Kidney epithelial cell (primary cell): Measurements from ENCODE around the gene PLA2R1. TPM values are rescaled to one million over a fixed set of nuclear protein-coding genes. Genes with fewer than 3 reads are reported as not detected.

Source experiments
- DNase-seq: peaks from one replicate; pipeline ENCODE4 v3.0.0-alpha.2; 2010; ENCODE audit warnings: low read depth
- H3K27me3 ChIP-seq: 2 replicates; pipeline ENCODE4 v1.6.0; 2011; ENCODE audit warnings: low read length; ENCODE audit not compliant: control insufficient read depth, insufficient read depth
- H3K36me3 ChIP-seq: 2 replicates; pipeline ENCODE4 v1.5.1; 2011; ENCODE audit warnings: low read length; ENCODE audit not compliant: control insufficient read depth, insufficient read depth
- H3K4me3 ChIP-seq: 2 replicates; pipeline ENCODE4 v1.5.1; 2011; ENCODE audit warnings: low read depth, mild to moderate bottlenecking, control low read depth, low read length
- CTCF ChIP-seq: IDR thresholded peaks from 2 replicates; pipeline ENCODE4 v1.5.1; 2011; ENCODE audit warnings: mild to moderate bottlenecking, moderate library complexity, low read length, control low read depth, inconsistent platforms; ENCODE audit not compliant: insufficient read depth, poor library complexity, severe bottlenecking
- total RNA-seq: library from RNA; depleted of rRNA; stranded (reverse); fragments of >200 nt; gene quantifications from 2 replicates; pipeline ENCODE4 v1.2.3, GENCODE V29; 2015

PLA2R1 gene
- total RNA-seq, 1 donor from 2014 or later: 3.6 TPM

GRCh38 chr2:160006475-160006874 lies 55.9 kb downstream of the PLA2R1 start:
- Histone ChIP-seq H3K27me3 (no peaks in the 10 kb centered on the region), H3K36me3 (peaks cover 1% of the 10 kb centered on the region), H3K4me3 (no peak overlapping the region)
- DNase-seq: no peak
- TF ChIP-seq CTCF: no peak

GRCh38 chr2:160005908-160006307 lies 56.5 kb downstream of the PLA2R1 start:
- no peaks in the 10 kb centered on the region for H3K27me3 ChIP-seq
- H3K36me3 ChIP-seq: peaks cover 1% of the 10 kb centered on the region
- no peak overlapping the region for H3K4me3 ChIP-seq
- no peak for TF ChIP-seq CTCF
- DNase-seq: no peak

GRCh38 chr2:160005476-160005875 lies 56.9 kb downstream of the PLA2R1 start:
- Histone ChIP-seq H3K36me3 (peaks cover 1% of the 10 kb centered on the region), H3K4me3 (no peak overlapping the region), H3K27me3 (no peaks in the 10 kb centered on the region)
- no peak for DNase-seq
- TF ChIP-seq CTCF: no peak

- TF ChIP-seq CTCF: no peak
- H3K36me3 ChIP-seq: no peaks in the 10 kb centered on the region
- H3K27me3 ChIP-seq: no peaks in the 10 kb centered on the region
- no peak overlapping the region for H3K4me3 ChIP-seq
- DNase-seq: no peak
These were observed 63.5 kb downstream of the PLA2R1 start for GRCh38 chr2:159998961-159999360.

GRCh38 chr2:159998243-159998642 lies 64.2 kb downstream of the PLA2R1 start:
- no peaks in the 10 kb centered on the region for H3K36me3 ChIP-seq
- DNase-seq: no peak
- TF ChIP-seq CTCF: no peak
- no peak overlapping the region for H3K4me3 ChIP-seq
- H3K27me3 ChIP-seq: no peaks in the 10 kb centered on the region

- no peak overlapping the region for H3K4me3 ChIP-seq
- H3K27me3 ChIP-seq: no peaks in the 10 kb centered on the region
- no peaks in the 10 kb centered on the region for H3K36me3 ChIP-seq
- no peak for TF ChIP-seq CTCF
- no peak for DNase-seq
These were observed 65.4 kb downstream of the PLA2R1 start for GRCh38 chr2:159996792-159997546.
